GM12874 (cell line): Measurements from ENCODE around the gene SHOC1.

Experiments
- CTCF ChIP-seq: IDR thresholded peaks from 2 replicates; pipeline ENCODE4 v1.5.1; 2011; ENCODE audit warnings: low read depth, mild to moderate bottlenecking, control low read depth, low read length, moderate library complexity; ENCODE audit not compliant: insufficient read depth

Gene SHOC1

GRCh38 chr9:111819360-111819759 lies 24.6 kb upstream of the SHOC1 start:
- no peak for TF ChIP-seq CTCF

GRCh38 chr9:111815285-111816070 lies 20.7 kb upstream of the SHOC1 start:
- no peak for TF ChIP-seq CTCF

- no peak for TF ChIP-seq CTCF
Observed at GRCh38 chr9:111812337-111812736, 17.6 kb upstream of the SHOC1 start.

GRCh38 chr9:111810908-111811307 lies 16.2 kb upstream of the SHOC1 start:
- no peak for TF ChIP-seq CTCF

GRCh38 chr9:111807197-111807596 lies 12.5 kb upstream of the SHOC1 start:
- TF ChIP-seq CTCF = no peak

- TF ChIP-seq CTCF = no peak
Observed at GRCh38 chr9:111806259-111806658, 11.5 kb upstream of the SHOC1 start.

- no peak for TF ChIP-seq CTCF
Observed at GRCh38 chr9:111805830-111806241, 11.1 kb upstream of the SHOC1 start.
